ENCODE results near the gene NDUFA8. TPM values are rescaled to one million over a fixed set of nuclear protein-coding genes. Genes with fewer than 3 reads are reported as not detected.

The NDUFA8 gene
- total RNA-seq, 2 donors from 2014 or later, result 11.9 to 16.9 TPM

GRCh38 chr9:122134822-122135528, 24.6 kb downstream of the NDUFA8 start:
- Histone ChIP-seq H3K9me3 (no peaks in the 10 kb centered on the region), H3K4me1 (no peaks in the 10 kb centered on the region), H3K36me3 (replicated peaks in 1 of 2; ENCODE audit: insufficient read depth in 1 of 2, low read depth in 2 of 2) (no peaks in the 10 kb centered on the region), H3K27me3 (no peaks in the 10 kb centered on the region), H3K4me3 (no peak overlapping the region), H3K27ac (no peak overlapping the region)
- TF ChIP-seq CTCF (IDR thresholded peaks at IDR 0.05) (no peak), POLR2A (IDR thresholded peaks at IDR 0.05) (no peak)
- no peak for DNase-seq
- ATAC-seq, result no peak
- intact Hi-C loops (cut with DNase I), result no loop called here
- WGBS, 2 donors, result 72 to 75% methylated on average over 5 to 12 of the region's 12 CpGs

GRCh38 chr9:122133984-122134535, 25.5 kb downstream of the NDUFA8 start:
- no peak for ATAC-seq
- Histone ChIP-seq H3K27me3 (no peaks in the 10 kb centered on the region), H3K9me3 (no peaks in the 10 kb centered on the region), H3K4me1 (no peaks in the 10 kb centered on the region), H3K36me3 (replicated peaks in 1 of 2; ENCODE audit: insufficient read depth in 1 of 2, low read depth in 2 of 2) (no peaks in the 10 kb centered on the region), H3K27ac (no peak overlapping the region), H3K4me3 (no peak overlapping the region)
- intact Hi-C loops (cut with DNase I), result no loop called here
- DNase-seq, result no peak
- no peak for TF ChIP-seq POLR2A (IDR thresholded peaks at IDR 0.05)
- WGBS, 2 donors, result 51 to 54% methylated on average over 17 of the region's 17 CpGs

GRCh38 chr9:122133263-122133983, 26.2 kb downstream of the NDUFA8 start:
- no peak overlapping the region for H3K4me3 ChIP-seq
- no peak overlapping the region for H3K27ac ChIP-seq
- intact Hi-C loops (cut with DNase I), result no loop called here
- no peaks in the 10 kb centered on the region for H3K4me1 ChIP-seq
- no peaks in the 10 kb centered on the region for H3K36me3 ChIP-seq (replicated peaks in 1 of 2; ENCODE audit: insufficient read depth in 1 of 2, low read depth in 2 of 2)
- TF ChIP-seq POLR2A (IDR thresholded peaks at IDR 0.05), result no peak
- TF ChIP-seq CTCF (IDR thresholded peaks at IDR 0.05), result no peak
- 75 to 78% methylated on average over 10 to 11 of the region's 12 CpGs for WGBS, 2 donors
- peak in 1 of 4 donors; percentile 23 for DNase-seq
- no peaks in the 10 kb centered on the region for H3K27me3 ChIP-seq
- peak; percentile 54 for ATAC-seq
- no peaks in the 10 kb centered on the region for H3K9me3 ChIP-seq

- WGBS, 2 donors, result 88 to 100% methylated on average over 4 of the region's 4 CpGs
- DNase-seq, result no peak
- Histone ChIP-seq H3K4me1 (no peaks in the 10 kb centered on the region), H3K4me3 (no peak overlapping the region), H3K27ac (no peak overlapping the region), H3K36me3 (replicated peaks in 1 of 2; ENCODE audit: insufficient read depth in 1 of 2, low read depth in 2 of 2) (no peaks in the 10 kb centered on the region), H3K9me3 (no peaks in the 10 kb centered on the region), H3K27me3 (no peaks in the 10 kb centered on the region)
- intact Hi-C loops (cut with DNase I), result no loop called here
- ATAC-seq, result no peak
- TF ChIP-seq CTCF (IDR thresholded peaks at IDR 0.05), result no peak
Measured at GRCh38 chr9:122132539-122132938, 27.0 kb downstream of the NDUFA8 start.

- H3K4me3 ChIP-seq, result no peak overlapping the region
- intact Hi-C loops (cut with DNase I), result no loop called here
- ATAC-seq (no peak), DNase-seq (no peak)
- TF ChIP-seq CTCF (IDR thresholded peaks at IDR 0.05) (no peak), POLR2A (IDR thresholded peaks at IDR 0.05) (no peak)
- 34 to 48% methylated on average over 13 to 21 of the region's 21 CpGs for WGBS, 2 donors
- H3K27me3 ChIP-seq, result peaks cover 0 to 2% of the 10 kb centered on the region in 2 donors
- H3K27ac ChIP-seq, result no peak overlapping the region
- peaks cover 6% of the 10 kb centered on the region for H3K4me1 ChIP-seq
- no peaks in the 10 kb centered on the region for H3K9me3 ChIP-seq
- H3K36me3 ChIP-seq (replicated peaks in 1 of 2; ENCODE audit: insufficient read depth in 1 of 2, low read depth in 2 of 2), result no peaks in the 10 kb centered on the region
Measured at GRCh38 chr9:122131401-122132001, 28.1 kb downstream of the NDUFA8 start.
